ENCODE measurements around the gene YIPF7. TPM values are rescaled to one million over a fixed set of nuclear protein-coding genes. Genes with fewer than 3 reads are reported as not detected.

Gene YIPF7
- not detected for total RNA-seq
- polyA plus RNA-seq: under 1 TPM; 0.05 to 0.24 (median 0.13) TPM
- long read RNA-seq, donor 1: 0 reads
- long read RNA-seq, donor 2: 0 reads

DNA sequence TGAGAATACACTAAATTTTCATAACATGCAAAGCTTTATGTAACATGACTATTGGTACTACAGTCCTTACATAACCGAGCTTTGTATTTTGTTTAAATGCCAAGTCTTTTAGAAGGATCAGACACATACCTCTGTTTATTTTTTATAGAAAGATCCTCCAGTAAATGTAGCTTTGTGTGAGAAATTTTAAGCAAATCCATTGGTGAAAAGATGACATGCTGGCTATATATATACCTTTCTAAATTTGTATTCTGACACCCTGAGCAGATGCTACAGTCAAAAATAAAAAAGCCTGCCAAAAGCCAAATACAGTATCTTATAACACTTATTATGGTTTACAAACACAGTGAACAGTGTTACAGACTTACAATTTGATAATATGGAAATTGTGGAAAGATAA lies at the start of gene YIPF7:
Gene YIPF7, minus strand, starts transcription at position 201 of the 400 bp plus-strand sequence. CDS start 1,525 bp downstream, outside the sequence.
- Histone ChIP-seq H3K27ac (no peak within 1 kb of the TSS), H3K4me1 (no peaks in the 10 kb centered on the region), H3K27me3 (replicated peaks in 1 of 7) (no peaks in the 10 kb centered on the region), H3K4me3 (no peak within 1 kb of the TSS), H3K9me3 (no peaks in the 10 kb centered on the region), H3K36me3 (no peaks in the 10 kb centered on the region)
- DNase-seq: no peak
- TF ChIP-seq POLR2A (IDR thresholded peaks at IDR 0.05) (no peak), POLR2AphosphoS5 (IDR thresholded peaks at IDR 0.05) (no peak), CTCF (IDR thresholded peaks at IDR 0.05 in 8 of 11, conservative IDR thresholded peaks at IDR 0.05 in 3 of 11) (no peak)
- 70 to 84% (median 76%) methylated on average over 1 of the region's 1 CpG for WGBS, 5 donors
- intact Hi-C loops (cut with DNase I; ENCODE audit: low total_unique reads): no loop called here

DNA sequence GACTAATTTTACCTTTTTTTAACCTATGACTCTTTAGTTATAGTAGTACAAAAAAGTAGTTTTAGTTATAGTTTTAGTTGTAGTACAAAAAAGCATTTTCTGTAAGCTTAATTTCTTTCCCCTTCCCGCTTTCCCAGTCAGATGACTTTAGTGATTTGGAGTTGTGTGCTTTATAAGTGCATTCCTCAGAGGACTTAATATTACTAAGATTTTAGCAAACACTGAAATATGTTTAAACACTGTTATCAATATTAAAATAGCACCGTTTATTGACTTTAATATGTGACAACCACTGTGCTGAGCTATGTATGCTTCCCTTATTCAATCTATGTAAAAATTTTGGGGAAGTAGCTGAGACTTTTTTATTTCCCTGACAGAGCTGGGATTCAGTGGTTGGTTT lies 49.6 kb upstream of the YIPF7 start:
- 74 to 88% (median 86%) methylated on average over 2 of the region's 2 CpGs for WGBS, 5 donors
- Histone ChIP-seq H3K9me3 (no peaks in the 10 kb centered on the region), H3K27ac (no peak overlapping the region), H3K4me1 (no peaks in the 10 kb centered on the region), H3K27me3 (replicated peaks in 1 of 7) (no peaks in the 10 kb centered on the region), H3K4me3 (no peak overlapping the region), H3K36me3 (peaks cover 0 to 100% (median 55%) of the 10 kb centered on the region in 6 donors)
- DNase-seq: no peak
- no peak for TF ChIP-seq POLR2AphosphoS5 (IDR thresholded peaks at IDR 0.05)
- no peak for TF ChIP-seq CTCF (IDR thresholded peaks at IDR 0.05 in 8 of 11, conservative IDR thresholded peaks at IDR 0.05 in 3 of 11)
- TF ChIP-seq POLR2A (IDR thresholded peaks at IDR 0.05): no peak
- intact Hi-C loops (cut with DNase I; ENCODE audit: low total_unique reads): no loop called here

GRCh38 chr4:44700427-44700826 lies 49.0 kb upstream of the YIPF7 start:
- 94 to 100% (median 95%) methylated on average over 1 of the region's 1 CpG for WGBS, 5 donors
- no peaks in the 10 kb centered on the region for H3K27me3 ChIP-seq (replicated peaks in 1 of 7)
- no peak for TF ChIP-seq CTCF (IDR thresholded peaks at IDR 0.05 in 8 of 11, conservative IDR thresholded peaks at IDR 0.05 in 3 of 11)
- no peak for TF ChIP-seq POLR2A (IDR thresholded peaks at IDR 0.05)
- TF ChIP-seq POLR2AphosphoS5 (IDR thresholded peaks at IDR 0.05): no peak
- no peak overlapping the region for H3K27ac ChIP-seq
- H3K9me3 ChIP-seq: no peaks in the 10 kb centered on the region
- intact Hi-C loops (cut with DNase I; ENCODE audit: low total_unique reads): no loop called here
- no peaks in the 10 kb centered on the region for H3K4me1 ChIP-seq
- peaks cover 0 to 100% (median 57%) of the 10 kb centered on the region in 6 donors for H3K36me3 ChIP-seq
- DNase-seq: no peak
- no peak overlapping the region for H3K4me3 ChIP-seq

GRCh38 chr4:44684648-44685047 lies 33.2 kb upstream of the YIPF7 start:
- H3K27me3 ChIP-seq (replicated peaks in 1 of 7): no peaks in the 10 kb centered on the region
- TF ChIP-seq POLR2A (IDR thresholded peaks at IDR 0.05) (no peak), CTCF (IDR thresholded peaks at IDR 0.05 in 8 of 11, conservative IDR thresholded peaks at IDR 0.05 in 3 of 11) (no peak), POLR2AphosphoS5 (IDR thresholded peaks at IDR 0.05) (no peak)
- no peak overlapping the region for H3K27ac ChIP-seq
- DNase-seq: no peak
- no peak overlapping the region for H3K4me3 ChIP-seq
- no peaks in the 10 kb centered on the region for H3K9me3 ChIP-seq
- H3K36me3 ChIP-seq: peaks cover 0 to 85% (median 57%) of the 10 kb centered on the region in 6 donors
- peaks cover 5 to 24% (median 15%) of the 10 kb centered on the region in 6 donors for H3K4me1 ChIP-seq
- intact Hi-C loops (cut with DNase I; ENCODE audit: low total_unique reads): no loop called here
- 89 to 98% (median 93%) methylated on average over 1 of the region's 1 CpG for WGBS, 5 donors
